ENCODE data around the gene MARCHF11. TPM values are rescaled to one million over a fixed set of nuclear protein-coding genes. Genes with fewer than 3 reads are reported as not detected.

Gene MARCHF11
- total and polyA plus RNA-seq, 2 donors (not counting 1 experiment from before 2014, with no cell fraction given), result not detected

- WGBS (ENCODE audit: insufficient coverage), result 40% methylated on average over 1 of the region's 4 CpGs
- H3K4me1 Mint-ChIP-seq, result no peaks in the 10 kb centered on the region
- H3K4me3 ChIP-seq (ENCODE audit: control extremely low read depth in 1 of 5, extremely low read depth in 1 of 5, insufficient read depth in 1 of 5, low read depth in 2 of 5, low read length in 4 of 5), result no peak overlapping the region
- DNase-seq (no peak), ATAC-seq (ENCODE audit: low read depth) (no peak)
- H3K9me3 ChIP-seq (ENCODE audit: control extremely low read depth in 1 of 3, control insufficient read depth in 2 of 3, insufficient read depth in 1 of 3, low read length in 2 of 3), result peaks cover 0 to 2% (median 0%) of the 10 kb centered on the region in 3 donors
- CTCF ChIA-PET, result no interaction called here
- H3K4me3 Mint-ChIP-seq, result no peak overlapping the region
- H3K4me2 ChIP-seq (replicated peaks; ENCODE audit: low read depth, low read length, poor library complexity, severe bottlenecking), result no peak overlapping the region
- TF ChIP-seq EZH2 (IDR thresholded peaks at IDR 0.05; ENCODE audit: borderline replicate concordance, insufficient read depth, low read depth, low read length, poor library complexity, severe bottlenecking) (no peak), CTCF (IDR thresholded peaks at IDR 0.05) (no peak)
- H3K27me3 Mint-ChIP-seq, result no peaks in the 10 kb centered on the region
- H3K9me3 Mint-ChIP-seq (ENCODE audit: insufficient read depth), result peaks cover 1% of the 10 kb centered on the region
- H4K20me1 ChIP-seq (ENCODE audit: control insufficient read depth, insufficient read depth, low read length, poor library complexity, severe bottlenecking), result no peaks in the 10 kb centered on the region
- no peaks in the 10 kb centered on the region for H3K27me3 ChIP-seq (replicated peaks in 1 of 4; ENCODE audit: control extremely low read depth in 1 of 4, control insufficient read depth in 3 of 4, insufficient read depth in 4 of 4, low read length in 3 of 4)
- H3K4me1 ChIP-seq (ENCODE audit: control insufficient read depth in 2 of 2, insufficient read depth in 2 of 2, low read length in 2 of 2), result no peaks in the 10 kb centered on the region
- H3K9ac ChIP-seq (ENCODE audit: low read length), result no peak overlapping the region
- intact Hi-C loops (cut with micrococcal nuclease), result no loop called here
- H3K27ac ChIP-seq (ENCODE audit: low read length in 2 of 2), result no peak overlapping the region
- POLR2A ChIA-PET, result no interaction called here
- H2AFZ ChIP-seq (ENCODE audit: insufficient read depth, low read depth, low read length, poor library complexity, severe bottlenecking), result no peak overlapping the region
- no peak overlapping the region for H3K27ac Mint-ChIP-seq
- no peaks in the 10 kb centered on the region for H3K36me3 ChIP-seq (replicated peaks in 1 of 2; ENCODE audit: control extremely low read depth in 1 of 2, control insufficient read depth in 1 of 2, extremely low read depth in 1 of 2, insufficient read depth in 2 of 2, low read length in 1 of 2)
- no peaks in the 10 kb centered on the region for H3K79me2 ChIP-seq (ENCODE audit: control insufficient read depth, insufficient read depth, low read length)
Measured at GRCh38 chr5:16065831-16066230, 113.8 kb downstream of the MARCHF11 start.

- peaks cover 0 to 2% (median 0%) of the 10 kb centered on the region in 3 donors for H3K9me3 ChIP-seq (ENCODE audit: control extremely low read depth in 1 of 3, control insufficient read depth in 2 of 3, insufficient read depth in 1 of 3, low read length in 2 of 3)
- intact Hi-C loops (cut with micrococcal nuclease), result no loop called here
- POLR2A ChIA-PET, result no interaction called here
- H3K27ac Mint-ChIP-seq, result no peak overlapping the region
- H4K20me1 ChIP-seq (ENCODE audit: control insufficient read depth, insufficient read depth, low read length, poor library complexity, severe bottlenecking), result no peaks in the 10 kb centered on the region
- no peak overlapping the region for H3K27ac ChIP-seq (ENCODE audit: low read length in 2 of 2)
- no peak overlapping the region for H2AFZ ChIP-seq (ENCODE audit: insufficient read depth, low read depth, low read length, poor library complexity, severe bottlenecking)
- TF ChIP-seq EZH2 (IDR thresholded peaks at IDR 0.05; ENCODE audit: borderline replicate concordance, insufficient read depth, low read depth, low read length, poor library complexity, severe bottlenecking) (no peak), CTCF (IDR thresholded peaks at IDR 0.05) (no peak)
- H3K4me1 ChIP-seq (ENCODE audit: control insufficient read depth in 2 of 2, insufficient read depth in 2 of 2, low read length in 2 of 2), result no peaks in the 10 kb centered on the region
- H3K27me3 Mint-ChIP-seq, result no peaks in the 10 kb centered on the region
- no peak overlapping the region for H3K4me2 ChIP-seq (replicated peaks; ENCODE audit: low read depth, low read length, poor library complexity, severe bottlenecking)
- H3K4me1 Mint-ChIP-seq, result no peaks in the 10 kb centered on the region
- CTCF ChIA-PET, result no interaction called here
- no peaks in the 10 kb centered on the region for H3K36me3 ChIP-seq (replicated peaks in 1 of 2; ENCODE audit: control extremely low read depth in 1 of 2, control insufficient read depth in 1 of 2, extremely low read depth in 1 of 2, insufficient read depth in 2 of 2, low read length in 1 of 2)
- no peak overlapping the region for H3K4me3 ChIP-seq (ENCODE audit: control extremely low read depth in 1 of 5, extremely low read depth in 1 of 5, insufficient read depth in 1 of 5, low read depth in 2 of 5, low read length in 4 of 5)
- DNase-seq (no peak), ATAC-seq (ENCODE audit: low read depth) (no peak)
- H3K9ac ChIP-seq (ENCODE audit: low read length), result no peak overlapping the region
- 66% methylated on average over 6 of the region's 9 CpGs for whole genome bisulfite sequencing (ENCODE audit: insufficient coverage)
- no peaks in the 10 kb centered on the region for H3K27me3 ChIP-seq (replicated peaks in 1 of 4; ENCODE audit: control extremely low read depth in 1 of 4, control insufficient read depth in 3 of 4, insufficient read depth in 4 of 4, low read length in 3 of 4)
- H3K4me3 Mint-ChIP-seq, result no peak overlapping the region
- H3K9me3 Mint-ChIP-seq (ENCODE audit: insufficient read depth), result peaks cover 2% of the 10 kb centered on the region
- H3K79me2 ChIP-seq (ENCODE audit: control insufficient read depth, insufficient read depth, low read length), result no peaks in the 10 kb centered on the region
Measured at GRCh38 chr5:16064135-16064893, 115.3 kb downstream of the MARCHF11 start.
